HG03575 (cell line): ENCODE measurements around the gene IDUA.
"Not testable (repeated sequence)": the region's sequence is repeated elsewhere in the genome, so short reads cannot be mapped to it uniquely, and the experiment has no call there.

Source experiments
- ATAC-seq: cut with Tn5 transposase; IDR thresholded peaks from one replicate; pipeline ENCODE4 v1.9.1; 2021; ENCODE audit not compliant: unreplicated experiment, insufficient number of reproducible peaks, low FRiP score; ENCODE audit errors: extremely low read depth

Gene IDUA

GRCh38 chr4:965048-965765 is 21.6 kb upstream of the IDUA start:
- ATAC-seq: no peak

GRCh38 chr4:965766-966134 is 21.1 kb upstream of the IDUA start:
- no peak for ATAC-seq

- no peak for ATAC-seq
Measured at GRCh38 chr4:966266-967112, 20.4 kb upstream of the IDUA start.

GRCh38 chr4:967113-968104 is 19.4 kb upstream of the IDUA start:
- no peak for ATAC-seq

- no peak for ATAC-seq
Measured at GRCh38 chr4:968221-968620, 18.6 kb upstream of the IDUA start.

GRCh38 chr4:968621-969394 is 18.0 kb upstream of the IDUA start:
- no peak for ATAC-seq

GRCh38 chr4:970046-970745 is 16.6 kb upstream of the IDUA start:
- no peak for ATAC-seq

- ATAC-seq: no peak
Measured at GRCh38 chr4:970854-971520, 15.9 kb upstream of the IDUA start.

GRCh38 chr4:971666-972500 is 15.0 kb upstream of the IDUA start:
- ATAC-seq: no peak

GRCh38 chr4:972651-973424 is 14.0 kb upstream of the IDUA start:
- ATAC-seq: no peak

- ATAC-seq: no peak
Measured at GRCh38 chr4:973431-974397, 13.1 kb upstream of the IDUA start, which contains the start of gene DGKQ. Gene DGKQ (minus strand): TSS chr4:973569. CDS start chr4:973482, 87 bp downstream.

- ATAC-seq: no peak
Measured at GRCh38 chr4:974668-975067, 12.2 kb upstream of the IDUA start.

GRCh38 chr4:976016-976415 is 10.8 kb upstream of the IDUA start:
- not testable (repeated sequence) for ATAC-seq

GRCh38 chr4:978957-979701 is 7.7 kb upstream of the IDUA start:
- no peak for ATAC-seq
